H9 (cell line): ENCODE data around the gene ZWILCH. TPM values are rescaled to one million over a fixed set of nuclear protein-coding genes. Genes with fewer than 3 reads are reported as not detected.

Experiments used
- DNase-seq: peaks from one replicate; pipeline ENCODE4 v3.0.0-alpha.2; 2017
- H2AFZ ChIP-seq: one replicate; pipeline ENCODE4 v1.6.1; 2013; ENCODE audit warnings: mild to moderate bottlenecking, low read length, control low read depth, moderate library complexity
- H2AK5ac ChIP-seq: 2 replicates; pipeline ENCODE4 v1.6.1; 2013; ENCODE audit warnings: low read length, control low read depth, mixed read lengths; ENCODE audit not compliant: insufficient read length
- H2BK120ac ChIP-seq: one replicate; pipeline ENCODE4 v1.6.1; 2013; ENCODE audit warnings: low read depth, mild to moderate bottlenecking, low read length, control low read depth, inconsistent platforms; ENCODE audit not compliant: poor library complexity, severe bottlenecking
- H2BK12ac ChIP-seq: 2 replicates; pipeline ENCODE4 v1.6.1; 2013; ENCODE audit warnings: low read length, control low read depth, mixed read lengths, low read depth; ENCODE audit not compliant: insufficient read length
- H2BK15ac ChIP-seq: 2 replicates; pipeline ENCODE4 v1.6.1; 2013; ENCODE audit warnings: low read depth, low read length, control low read depth
- H2BK20ac ChIP-seq: one replicate; pipeline ENCODE4 v1.6.1; 2013; ENCODE audit warnings: low read depth, mild to moderate bottlenecking, low read length, control low read depth, inconsistent platforms; ENCODE audit not compliant: poor library complexity, severe bottlenecking
- H2BK5ac ChIP-seq: 2 replicates; pipeline ENCODE4 v1.6.1; 2013; ENCODE audit warnings: low read length, control low read depth, mixed read lengths; ENCODE audit not compliant: insufficient read length
- H3K14ac ChIP-seq: 2 replicates; pipeline ENCODE4 v1.6.1; 2013; ENCODE audit warnings: low read length, control low read depth; ENCODE audit not compliant: insufficient read depth
- H3K18ac ChIP-seq: 2 replicates; pipeline ENCODE4 v1.6.1; 2013; ENCODE audit warnings: low read depth, mild to moderate bottlenecking, mixed read lengths, low read length, control low read depth; ENCODE audit not compliant: insufficient read length
- H3K23ac ChIP-seq: 2 replicates; pipeline ENCODE4 v1.6.1; 2013; ENCODE audit warnings: low read length, control low read depth, mixed read lengths, low read depth; ENCODE audit not compliant: insufficient read length
- H3K23me2 ChIP-seq: 2 replicates; pipeline ENCODE4 v1.6.1; 2013; ENCODE audit warnings: low read depth, mild to moderate bottlenecking, mixed read lengths, low read length, control low read depth; ENCODE audit not compliant: insufficient read length, poor library complexity, severe bottlenecking
- H3K27ac ChIP-seq: 2 replicates; pipeline ENCODE4 v1.5.1; 2013; ENCODE audit warnings: low read length, control low read depth, mixed read lengths, low read depth; ENCODE audit not compliant: insufficient read length
- H3K27me3 ChIP-seq: 2 replicates; pipeline ENCODE4 v1.6.1; 2013; ENCODE audit warnings: low read length, control low read depth, inconsistent platforms; ENCODE audit not compliant: insufficient read depth
- H3K4ac ChIP-seq: 2 replicates; pipeline ENCODE4 v1.6.1; 2013; ENCODE audit warnings: low read depth, mild to moderate bottlenecking, control low read depth, inconsistent platforms, low read length, moderate library complexity
- H3K4me1 ChIP-seq: 2 replicates; pipeline ENCODE4 v1.6.1; 2013; ENCODE audit warnings: low read length, control low read depth, inconsistent platforms; ENCODE audit not compliant: insufficient read depth
- H3K4me2 ChIP-seq: 2 replicates; pipeline ENCODE4 v1.6.1; 2013; ENCODE audit warnings: low read length, control low read depth, mixed read lengths; ENCODE audit not compliant: insufficient read length, insufficient read depth
- H3K56ac ChIP-seq: 2 replicates; pipeline ENCODE4 v1.6.1; 2013; ENCODE audit warnings: low read depth, mild to moderate bottlenecking, mixed read lengths, low read length, control low read depth; ENCODE audit not compliant: insufficient read length
- H3K79me1 ChIP-seq: 2 replicates; pipeline ENCODE4 v1.6.1; 2013; ENCODE audit warnings: low read depth, mild to moderate bottlenecking, moderate library complexity, low read length, control low read depth, inconsistent platforms; ENCODE audit not compliant: insufficient read depth, poor library complexity, severe bottlenecking
- H3K79me2 ChIP-seq: 2 replicates; pipeline ENCODE4 v1.6.1; 2013; ENCODE audit warnings: low read length, control low read depth, inconsistent platforms; ENCODE audit not compliant: insufficient read depth
- H3K9ac ChIP-seq: 2 replicates; pipeline ENCODE4 v1.6.1; 2013; ENCODE audit warnings: low read length, control low read depth, mixed read lengths; ENCODE audit not compliant: insufficient read length; ENCODE audit errors: extremely low read depth
- H3K9me3 ChIP-seq: one replicate; pipeline ENCODE4 v1.6.1; 2013; ENCODE audit warnings: low read depth, low read length, inconsistent platforms; ENCODE audit not compliant: control insufficient read depth
- H3T11ph ChIP-seq: one replicate; pipeline ENCODE4 v1.6.1; 2013; ENCODE audit warnings: mild to moderate bottlenecking, low read length, control low read depth, inconsistent platforms
- H4K20me1 ChIP-seq: one replicate; pipeline ENCODE4 v1.6.1; 2013; ENCODE audit not compliant: control insufficient read depth, insufficient read length, insufficient read depth
- H4K5ac ChIP-seq: 2 replicates; pipeline ENCODE4 v1.6.1; 2013; ENCODE audit warnings: low read depth, mild to moderate bottlenecking, mixed read lengths, low read length, control low read depth; ENCODE audit not compliant: insufficient read length
- H4K8ac ChIP-seq: replicated peaks from 2 replicates; pipeline ENCODE4 v1.6.1; 2013; ENCODE audit warnings: low read length, control low read depth, mixed read lengths, low read depth; ENCODE audit not compliant: insufficient read length
- H4K91ac ChIP-seq: 2 replicates; pipeline ENCODE4 v1.6.1; 2013; ENCODE audit warnings: low read depth, mild to moderate bottlenecking, moderate library complexity, mixed read lengths, low read length, control low read depth; ENCODE audit not compliant: insufficient read length
- H3K27ac Mint-ChIP-seq, 3 experiments: 2 replicates in 2 of 3; 3 replicates in 1 of 3; pipeline ENCODE4 v1.8.0; 2020 to 2021; ENCODE audit warnings: mixed read lengths in 3 of 3, mild to moderate bottlenecking in 1 of 3, moderate library complexity in 1 of 3
- H3K27me3 Mint-ChIP-seq: 2 replicates; pipeline ENCODE4 v1.8.0; 2021; ENCODE audit warnings: low read depth, mild to moderate bottlenecking, moderate library complexity, mixed read lengths
- H3K36me3 Mint-ChIP-seq, 3 experiments: 2 replicates in 2 of 3; 3 replicates in 1 of 3; pipeline ENCODE4 v1.8.0; 2020 to 2021; ENCODE audit warnings: low read depth in 3 of 3, mixed read lengths in 3 of 3; ENCODE audit not compliant: insufficient read depth in 1 of 3
- H3K4me1 Mint-ChIP-seq, 2 experiments: 2 replicates each; pipeline ENCODE4 v1.8.0; 2020; ENCODE audit warnings: mixed read lengths in 2 of 2
- H3K4me3 Mint-ChIP-seq, 2 experiments: 2 replicates in 1 of 2; 3 replicates in 1 of 2; pipeline ENCODE4 v1.8.0; 2020 to 2021; ENCODE audit warnings: mild to moderate bottlenecking in 2 of 2, mixed read lengths in 2 of 2, moderate library complexity in 1 of 2
- H3K9me3 Mint-ChIP-seq, 2 experiments: 2 replicates in 1 of 2; 3 replicates in 1 of 2; pipeline ENCODE4 v1.8.0; 2020; ENCODE audit warnings: mild to moderate bottlenecking in 2 of 2, mixed read lengths in 2 of 2, moderate library complexity in 1 of 2
- CTCF ChIP-seq: fragments of 200-600 bp; sonication (generic); conservative IDR thresholded peaks from 3 replicates; pipeline ENCODE4 v1.8.0; 2021; ENCODE audit warnings: antibody characterized with exemption, mild to moderate bottlenecking
- WGBS: extraction: QIAGEN DNeasy Blood & Tissue Kit; methylation state at CpG from one replicate; pipeline ENCODE4 v1.1.7; 2013; ENCODE audit warnings: missing lambda C conversion rate, low lambda C conversion rate, mixed read lengths; ENCODE audit not compliant: insufficient read length; ENCODE audit errors: extremely low coverage; 5-methylcytosine and 5-hydroxymethylcytosine counted together
- total RNA-seq: library from RNA; stranded (reverse); gene quantifications from 2 replicates; pipeline ENCODE4 v1.2.1, GENCODE V29; 2021

Gene ZWILCH
- total RNA-seq, 1 experiment from 2014 or later: 47.2 TPM

DNA sequence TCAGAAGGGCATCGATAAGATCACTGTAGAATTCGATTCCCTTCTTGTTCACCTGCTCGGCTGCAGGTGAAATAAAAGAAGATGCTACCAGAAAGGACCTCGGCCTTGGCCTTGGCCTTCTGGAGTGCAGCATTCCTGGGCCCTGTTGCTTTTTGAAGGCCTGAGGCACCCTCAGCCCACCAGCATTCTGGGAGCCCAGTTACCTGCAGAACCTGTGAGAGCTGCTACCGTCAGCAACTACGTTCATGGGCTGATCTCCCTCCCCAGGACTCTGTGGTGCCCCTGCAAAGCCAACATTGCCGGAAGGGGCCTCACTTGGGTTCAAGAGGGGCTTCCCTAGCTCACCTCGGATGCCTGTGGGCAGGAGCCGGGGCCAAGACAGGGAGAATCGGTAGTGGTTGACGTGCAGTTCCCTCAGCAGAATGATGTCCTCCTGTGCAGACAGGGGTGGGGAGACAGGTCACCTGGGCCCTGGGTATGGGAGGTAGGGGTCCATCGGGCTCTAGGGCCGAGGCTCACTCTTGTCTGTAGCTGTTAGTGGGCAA, 58.5 kb downstream of the ZWILCH start:
- H3K23ac ChIP-seq: no peak overlapping the region

More for the DNA sequence above, 58.5 kb downstream of the ZWILCH start:
- Histone ChIP-seq H3K27ac (no peak overlapping the region), H3K27me3 (no peaks in the 10 kb centered on the region), H3K9ac (no peak overlapping the region), H3K4me2 (no peak overlapping the region), H2BK12ac (no peak overlapping the region), H3T11ph (no peak overlapping the region), H4K20me1 (no peaks in the 10 kb centered on the region), H4K5ac (no peak overlapping the region), H2AK5ac (no peak overlapping the region), H4K8ac (no peak overlapping the region), H3K18ac (no peak overlapping the region), H2BK120ac (no peak overlapping the region), H3K23me2 (no peaks in the 10 kb centered on the region), H4K91ac (no peak overlapping the region), H3K79me1 (no peaks in the 10 kb centered on the region), H2BK5ac (no peak overlapping the region), H3K4ac (no peak overlapping the region), H3K79me2 (no peaks in the 10 kb centered on the region), H3K9me3 (no peaks in the 10 kb centered on the region), H2AFZ (no peak overlapping the region), H2BK20ac (no peak overlapping the region), H3K56ac (no peak overlapping the region), H3K14ac (no peak overlapping the region), H2BK15ac (no peak overlapping the region), H3K4me1 (peaks cover 2% of the 10 kb centered on the region; the same call in 1 of the 2 replicates)
- Mint-ChIP-seq H3K27me3 (no peaks in the 10 kb centered on the region), H3K4me1 (peaks cover 24 to 33% of the 10 kb centered on the region in 2 experiments), H3K4me3 (no peak overlapping the region), H3K36me3 (peaks cover 0 to 10% (median 2%) of the 10 kb centered on the region in 3 experiments; a peak in 3 of 7 replicates), H3K9me3 (no peaks in the 10 kb centered on the region), H3K27ac (peak overlapping the region in 1 of 3 experiments; percentile 76; a peak in 1 of 7 replicates)
- no peak for TF ChIP-seq CTCF
- no CpG with 5 or more reads among the region's 13 CpGs for WGBS
- DNase-seq: no peak
